Retina (tissue), 1 donor: ENCODE data around the gene MALL.
"Not testable (repeated sequence)": the region's sequence is repeated elsewhere in the genome, so short reads cannot be mapped to it uniquely, and the experiment has no call there.

ENCODE experiments used
- DNase-seq: peaks from one replicate; pipeline ENCODE4 v3.0.0-alpha.2; 2016

The MALL gene

DNA sequence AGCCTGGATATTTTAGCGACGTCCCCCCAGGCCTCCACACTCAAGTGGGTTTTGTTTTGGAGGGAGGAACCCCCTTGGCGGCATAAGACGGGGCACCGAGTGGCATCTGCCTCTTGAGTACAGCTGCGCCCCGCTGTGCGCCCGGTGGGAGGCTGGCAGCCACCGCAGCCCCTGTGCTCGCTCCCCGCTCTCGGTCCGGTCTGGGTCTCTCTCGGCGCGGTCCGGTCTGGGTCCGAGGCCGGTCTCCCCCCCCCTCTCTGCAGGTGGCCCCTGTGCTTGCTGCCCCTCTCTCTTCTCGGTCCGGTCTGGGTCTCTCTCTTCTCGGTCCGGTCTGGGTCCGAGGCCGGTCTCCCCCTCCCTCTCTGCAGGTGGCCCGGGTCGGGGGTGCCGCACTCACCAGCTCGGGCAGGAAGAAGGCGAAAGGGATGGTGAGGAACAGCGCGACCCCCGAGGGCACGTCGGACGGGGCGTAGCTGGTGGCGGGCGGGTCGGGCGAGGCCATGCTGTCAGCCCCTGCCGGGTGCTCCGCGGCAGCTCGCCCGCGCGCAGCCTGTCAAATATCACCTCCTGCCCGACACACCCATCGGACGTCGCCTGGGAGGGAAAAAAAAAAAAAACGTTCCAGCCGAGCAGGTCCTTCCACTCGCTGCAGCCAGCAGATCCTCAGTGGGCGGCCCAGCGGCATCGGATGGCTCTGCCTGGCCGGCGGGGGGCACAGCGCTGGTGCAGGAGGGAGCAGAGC lies at the start of gene MALL:
TSS of gene MALL (minus strand) at position 532 of the 742 bp plus-strand sequence. CDS start at position 502, 30 bp downstream.
- DNase-seq: peak; percentile 68

DNA sequence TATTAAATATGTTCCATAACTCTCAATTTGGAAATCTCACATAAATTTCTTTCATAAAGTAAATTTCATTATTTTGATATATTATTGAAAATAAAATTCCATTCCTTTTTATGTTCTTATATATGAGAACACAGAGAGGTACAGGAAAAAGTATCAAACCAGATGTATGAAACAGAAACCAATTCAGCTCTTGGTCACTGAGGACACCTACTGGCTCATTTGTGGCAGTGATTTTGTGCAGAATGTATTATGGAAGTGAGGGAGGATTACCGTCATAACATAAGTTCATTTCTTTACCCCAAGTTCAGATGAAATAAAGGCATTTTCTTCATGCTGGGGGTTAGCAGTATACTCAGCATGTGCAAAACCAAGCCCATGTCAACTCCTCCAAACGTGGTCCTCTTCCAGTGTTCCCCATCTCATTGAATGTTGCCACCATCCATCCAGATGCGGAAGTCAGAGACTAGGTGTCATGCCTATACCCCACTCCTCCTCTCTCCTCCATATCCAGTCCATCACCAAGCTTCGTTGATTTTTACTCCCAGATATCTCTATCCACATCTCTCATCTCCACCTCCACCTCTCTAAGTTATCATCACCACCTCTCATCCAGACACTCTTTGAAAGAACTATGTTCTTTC lies 41.7 kb upstream of the MALL start:
- peak; percentile 18 for DNase-seq

DNA sequence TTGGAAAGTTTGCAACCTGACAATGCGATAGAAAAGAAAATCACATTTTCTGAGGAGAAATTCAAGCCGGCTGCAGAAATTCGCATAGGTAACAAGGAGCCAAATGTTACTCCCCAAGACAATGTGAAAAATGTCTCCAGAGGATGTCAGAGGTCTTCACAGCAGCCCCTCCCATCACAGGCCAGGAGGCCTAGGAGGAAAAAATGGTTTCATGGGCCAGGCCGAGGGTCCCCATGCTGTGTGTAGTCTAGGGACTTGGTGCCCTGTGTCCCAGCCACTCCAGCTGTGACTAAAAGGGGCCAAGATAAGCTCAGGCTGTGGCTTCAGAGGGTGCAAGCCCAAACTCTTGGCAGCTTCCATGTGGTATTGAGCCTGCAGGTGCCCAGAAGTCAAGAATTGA lies 39.2 kb upstream of the MALL start:
- not testable (repeated sequence) for DNase-seq

DNA sequence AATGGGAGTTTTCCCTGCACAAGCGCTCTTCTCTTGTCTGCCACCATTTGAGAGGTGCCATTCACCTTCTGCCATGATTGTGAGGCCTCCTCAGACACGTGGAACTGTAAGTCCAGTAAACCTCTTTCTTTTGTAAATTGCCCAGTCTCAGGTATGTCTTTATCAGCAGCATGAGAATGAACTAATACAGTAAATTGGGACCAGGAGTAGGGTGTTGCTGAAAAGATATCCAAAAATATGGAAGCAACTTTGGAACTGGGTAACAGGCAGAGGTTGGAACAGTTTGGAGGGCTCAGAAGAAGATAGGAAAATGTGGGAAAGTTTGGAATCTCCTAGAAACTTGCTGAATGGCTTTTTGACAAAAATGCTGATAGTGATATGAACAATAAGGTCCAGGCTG lies 38.6 kb upstream of the MALL start:
- DNase-seq: not testable (repeated sequence)

DNA sequence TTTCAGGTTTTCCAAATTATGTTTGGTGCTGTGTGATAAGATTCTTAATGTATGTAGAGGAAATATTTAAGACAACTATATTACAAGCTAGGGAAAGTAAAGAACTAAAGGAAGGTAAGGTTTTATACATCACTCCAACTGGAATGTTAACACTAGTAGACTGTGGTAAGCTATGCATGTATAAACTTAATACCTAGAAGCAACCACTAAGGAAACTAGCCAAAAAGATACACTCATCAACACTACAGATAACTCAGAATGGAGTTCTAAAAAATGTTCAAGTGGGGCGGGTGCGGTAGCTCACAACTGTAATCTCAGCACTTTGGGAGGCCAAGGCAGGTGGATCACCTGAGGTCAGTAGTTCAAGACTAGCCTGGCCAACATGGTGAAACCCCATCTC lies 37.8 kb upstream of the MALL start:
- no peak for DNase-seq

DNA sequence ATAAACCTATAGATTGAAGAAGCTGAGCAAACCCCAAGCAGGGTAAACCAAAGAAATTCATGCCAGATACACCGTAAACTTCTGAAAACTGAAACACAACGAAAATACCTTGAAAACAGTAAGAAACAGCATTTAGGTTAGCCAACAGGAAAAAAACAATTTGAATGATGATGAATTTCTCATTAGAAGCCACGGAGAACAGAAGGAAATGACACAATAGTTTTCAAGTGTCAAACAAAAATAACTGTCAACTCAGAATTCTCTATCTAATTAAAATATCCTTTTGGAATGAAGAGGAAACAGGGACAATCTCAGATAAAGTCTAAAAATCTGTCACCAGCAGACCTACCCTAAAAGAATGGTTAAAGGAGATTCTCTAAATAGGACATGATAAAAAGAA lies 37.3 kb upstream of the MALL start:
- DNase-seq: no peak

DNA sequence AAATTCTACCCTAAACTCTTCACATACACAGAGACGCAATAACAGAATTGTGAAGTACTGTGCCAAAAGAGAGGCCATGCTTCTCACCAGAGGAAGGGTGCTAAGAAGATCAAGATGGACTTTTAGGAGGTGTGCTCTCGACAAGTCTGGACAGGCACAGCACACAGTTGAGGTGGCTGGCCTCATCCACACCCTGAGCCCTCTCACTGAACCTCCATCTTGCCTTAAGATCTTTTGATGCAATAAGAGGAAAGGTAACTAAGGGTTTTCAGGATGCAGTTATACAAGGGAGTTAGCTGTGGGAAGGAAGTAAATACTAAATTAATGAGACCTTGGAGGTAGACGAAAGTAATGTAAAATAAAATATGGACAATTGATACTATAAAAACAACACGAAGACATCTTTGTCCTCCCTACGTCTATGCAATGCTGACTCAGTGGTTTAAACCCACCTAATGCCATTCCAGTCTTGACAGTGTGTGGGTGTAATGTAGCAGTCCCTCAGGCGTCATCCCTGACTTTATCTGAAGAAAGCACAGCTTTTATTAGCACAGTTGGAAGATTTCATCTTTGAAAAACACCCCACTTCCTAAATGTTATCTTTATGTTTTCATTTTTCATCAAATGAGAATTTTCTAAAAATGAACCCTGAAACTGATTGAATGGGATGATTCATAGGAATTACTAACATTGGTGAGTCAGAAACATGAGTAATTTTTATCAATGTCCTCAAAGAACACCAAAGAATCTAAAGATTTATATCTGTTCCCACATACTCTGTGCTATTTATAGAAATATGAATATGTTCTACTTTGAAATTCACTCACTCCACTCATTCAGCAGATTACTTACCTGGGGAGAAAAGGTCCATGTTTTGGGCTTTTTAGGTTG lies 34.0 kb upstream of the MALL start:
- no peak for DNase-seq

DNA sequence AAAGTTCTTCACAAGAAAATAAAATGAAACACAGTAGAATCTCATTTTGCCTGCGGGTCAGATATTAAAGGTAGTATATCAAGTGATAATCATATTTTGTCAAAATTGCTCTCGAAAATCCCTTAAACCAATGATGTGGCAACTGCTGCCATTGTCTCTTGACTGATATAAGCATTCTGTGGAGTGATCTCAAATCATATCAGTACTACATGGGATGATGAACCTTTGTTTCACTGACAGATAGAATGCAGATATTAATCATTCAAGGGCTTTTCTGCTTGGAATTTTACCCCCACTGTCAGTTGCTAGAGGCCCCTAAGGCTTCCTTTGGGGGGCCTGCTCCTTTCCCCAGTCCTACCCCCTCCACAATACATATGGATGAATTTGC lies 31.3 kb upstream of the MALL start:
- no peak for DNase-seq

DNA sequence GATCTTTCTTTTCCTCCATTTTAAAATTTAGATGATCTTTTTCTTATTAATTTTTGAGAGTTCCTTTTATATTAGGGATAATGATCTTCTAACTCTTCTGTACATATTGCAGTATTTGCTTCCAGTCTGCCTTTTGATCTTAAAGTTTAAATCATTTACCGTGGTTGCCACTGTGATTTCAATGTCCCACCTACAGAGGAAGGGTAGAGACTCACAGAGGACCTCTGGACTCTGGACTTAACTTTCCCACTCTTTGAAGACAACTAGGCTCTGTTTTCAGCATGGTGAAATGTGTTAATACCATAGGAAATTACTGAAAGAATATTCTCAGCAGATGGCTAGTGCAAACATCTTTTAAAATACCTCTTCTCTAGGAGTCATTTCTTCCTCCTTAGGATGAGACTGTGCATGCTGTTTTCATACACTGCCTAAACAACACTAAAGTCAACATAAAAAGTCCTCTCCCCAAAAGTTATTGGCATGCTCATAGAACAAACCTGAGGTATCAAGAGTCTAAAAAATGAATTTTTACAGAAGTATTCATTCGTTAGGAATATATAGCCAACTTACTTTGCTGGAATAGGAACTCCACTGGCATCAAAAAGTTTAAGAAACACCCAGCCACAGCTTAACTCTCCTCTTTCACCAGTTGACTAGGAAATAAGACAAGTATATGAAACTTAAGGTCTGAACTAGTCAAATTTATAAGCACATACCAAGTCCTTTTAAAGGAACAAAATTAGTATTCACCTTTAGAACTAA lies 30.7 kb upstream of the MALL start:
- DNase-seq: no peak

DNA sequence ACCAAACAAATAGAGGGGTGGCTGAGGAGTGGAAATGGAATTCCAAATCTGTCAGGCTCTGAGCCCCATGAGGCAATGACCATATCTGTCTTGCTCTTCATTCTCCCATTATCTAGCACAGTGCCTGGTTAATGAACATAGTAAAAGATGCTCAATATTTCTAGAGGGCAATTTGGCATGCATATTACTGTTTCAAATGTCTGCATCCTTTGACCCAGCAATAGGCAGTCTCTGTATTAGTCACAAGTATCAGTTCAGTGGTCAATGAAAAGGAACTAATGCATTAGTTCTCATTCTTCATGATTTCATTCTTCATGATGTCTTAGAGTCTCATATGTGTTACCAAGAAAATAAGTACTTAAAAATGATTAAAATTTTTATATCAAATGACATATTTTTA lies 28.4 kb upstream of the MALL start:
- no peak for DNase-seq

DNA sequence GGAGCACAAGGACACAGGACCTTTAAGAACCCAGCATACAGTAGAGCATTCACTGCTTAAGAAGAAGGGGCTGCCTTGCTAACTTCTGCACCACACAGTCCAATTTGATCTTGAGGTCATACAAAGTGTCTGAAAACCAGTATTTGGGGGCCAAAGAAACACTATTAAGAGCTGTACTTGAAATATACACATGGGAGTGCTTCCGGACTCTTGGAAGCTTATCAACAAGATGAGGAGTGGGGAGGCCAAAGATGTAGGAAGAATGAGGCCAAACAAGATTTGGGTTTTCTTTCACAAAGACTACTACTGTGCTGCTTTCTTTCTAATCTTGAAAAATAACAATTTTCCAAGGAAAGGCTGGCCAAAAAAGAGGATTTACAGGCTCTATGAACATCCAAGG lies 24.8 kb upstream of the MALL start:
- no peak for DNase-seq

DNA sequence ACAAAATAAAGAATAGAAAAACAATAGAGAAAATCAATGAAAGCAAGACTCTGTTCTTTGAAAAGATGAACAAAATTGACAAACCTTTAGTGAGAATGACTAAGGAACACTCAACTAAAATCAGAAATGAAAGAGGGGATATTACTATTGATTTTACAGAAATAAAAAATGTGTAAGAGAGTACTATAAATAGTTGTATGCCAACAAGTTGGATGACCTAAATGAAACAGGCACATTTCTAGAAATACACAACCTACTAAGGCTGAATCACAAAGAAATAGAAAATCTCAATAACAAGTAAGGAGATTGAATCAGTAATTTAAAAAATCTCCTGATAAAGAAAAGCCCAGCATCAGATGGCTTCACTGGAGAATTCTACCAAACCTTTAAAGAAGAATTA lies 18.4 kb upstream of the MALL start:
- DNase-seq: no peak

DNA sequence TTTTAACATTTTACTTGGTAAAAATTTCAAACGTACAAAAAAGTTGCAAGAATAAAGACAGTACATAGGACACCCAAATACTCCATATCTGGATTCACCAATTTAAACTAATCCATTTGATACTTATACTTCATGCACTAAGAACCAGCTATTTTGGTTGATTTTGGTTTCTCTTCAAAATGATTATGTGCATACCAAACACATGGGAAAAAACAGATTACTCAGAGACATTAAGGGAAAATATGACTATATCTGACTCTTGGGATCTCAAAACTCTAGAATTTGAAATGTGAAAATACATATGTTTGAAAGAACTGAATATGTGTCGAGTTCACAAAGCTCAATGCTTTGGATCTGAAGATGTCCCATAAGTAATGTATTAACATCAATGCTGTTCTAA lies 15.5 kb upstream of the MALL start:
- no peak for DNase-seq

DNA sequence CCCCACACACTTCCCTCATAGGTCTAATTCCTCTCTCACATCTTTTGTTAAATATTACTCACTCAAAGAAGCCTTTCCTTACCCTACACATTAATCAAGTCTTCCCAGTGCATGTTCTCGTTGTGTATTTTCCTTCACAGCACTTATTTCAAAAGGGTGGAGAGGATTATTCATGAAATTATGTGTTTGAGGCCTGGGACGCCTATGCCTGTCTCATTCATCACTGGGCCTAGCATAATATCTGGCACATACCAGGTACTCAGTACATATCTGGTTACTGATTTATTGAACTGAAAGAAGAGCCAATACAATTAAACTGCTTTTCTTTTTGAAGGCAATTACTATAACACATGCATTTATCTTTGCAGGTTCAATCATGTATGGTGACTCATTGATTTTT lies 15.1 kb upstream of the MALL start:
- no peak for DNase-seq

DNA sequence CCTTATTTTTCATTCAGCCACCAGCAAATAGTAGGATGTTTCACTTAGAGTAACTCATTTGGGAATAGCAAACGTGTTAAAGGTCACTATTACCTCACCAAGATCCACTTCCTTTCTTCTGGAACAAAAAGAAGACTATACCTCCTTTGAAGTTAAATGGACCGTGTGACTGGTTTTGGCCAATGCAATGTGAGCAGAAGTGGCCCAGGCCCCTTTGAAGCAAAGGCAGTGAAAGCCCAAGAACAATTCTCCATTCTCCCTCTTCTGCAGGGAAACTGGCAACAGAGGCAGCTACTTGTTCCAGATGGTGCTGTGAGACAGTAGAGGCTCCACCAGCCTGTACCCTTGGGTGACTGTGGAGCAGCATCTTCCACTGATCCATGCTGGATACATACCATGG lies 11.3 kb upstream of the MALL start:
- DNase-seq: no peak

DNA sequence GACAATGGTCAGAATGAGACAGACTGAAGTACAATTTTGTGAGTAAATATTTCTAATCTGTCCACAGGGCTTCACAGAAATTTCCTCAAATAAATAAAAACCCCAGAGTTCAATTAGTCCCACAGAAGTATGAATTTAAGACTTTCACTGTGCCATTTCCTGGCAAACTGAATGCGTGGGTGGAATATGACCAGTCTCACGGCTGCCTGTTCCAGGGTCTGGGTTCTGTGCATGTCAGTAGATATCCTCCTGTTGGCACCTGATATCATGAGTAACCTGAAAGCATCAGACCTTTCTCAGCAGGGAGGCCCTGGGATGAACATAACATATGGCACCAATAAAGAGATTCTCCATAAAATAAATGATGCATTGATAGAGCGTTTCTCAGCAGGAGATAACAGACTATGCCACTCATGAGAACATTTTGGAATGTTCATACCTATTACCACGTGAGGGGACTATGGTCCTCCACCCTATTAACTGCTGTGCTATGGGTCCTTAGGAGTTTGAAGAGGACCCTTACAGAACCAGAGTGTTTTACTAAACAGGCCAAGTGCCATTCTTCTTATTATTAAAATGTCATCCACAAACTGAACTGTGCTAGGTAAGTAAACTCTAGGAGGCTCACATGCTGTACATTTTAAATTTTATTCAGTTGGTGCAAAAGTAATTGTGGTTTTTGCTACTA lies 10.6 kb upstream of the MALL start:
- DNase-seq: no peak

DNA sequence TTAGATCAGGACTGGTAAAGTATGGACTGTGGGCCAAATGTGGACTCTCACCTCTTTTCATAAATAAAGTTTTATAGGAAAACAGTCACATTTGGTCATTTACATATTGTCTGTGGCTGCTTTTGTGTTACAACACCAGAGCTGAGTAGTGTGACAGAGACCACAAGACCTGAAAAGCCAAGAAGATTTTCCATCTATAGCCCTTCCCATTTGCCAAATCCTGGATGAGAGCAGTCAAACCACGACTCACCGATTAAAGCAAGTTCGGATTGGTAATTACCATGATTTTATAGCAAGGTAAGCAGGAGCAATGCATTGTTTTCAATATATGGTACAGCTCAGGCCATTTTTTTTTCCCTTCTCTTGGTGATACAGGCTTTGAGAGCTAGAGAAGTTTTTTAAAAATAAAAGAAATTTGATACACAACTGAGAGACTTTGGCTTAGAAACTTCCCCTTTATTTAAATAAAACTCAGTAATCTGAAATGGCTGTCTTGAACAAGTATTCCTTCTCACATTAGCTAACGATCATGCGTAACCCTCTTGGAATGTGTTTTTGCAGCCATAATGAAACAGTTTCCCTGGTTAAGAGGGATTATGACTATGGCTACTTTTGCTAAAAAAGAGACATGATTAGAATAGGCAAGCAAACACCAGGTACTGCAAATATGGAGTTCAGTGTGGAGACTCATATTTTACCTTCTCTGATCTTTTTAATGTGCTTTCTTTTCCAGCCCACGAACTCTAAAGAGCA lies 9.5 kb upstream of the MALL start:
- no peak for DNase-seq

DNA sequence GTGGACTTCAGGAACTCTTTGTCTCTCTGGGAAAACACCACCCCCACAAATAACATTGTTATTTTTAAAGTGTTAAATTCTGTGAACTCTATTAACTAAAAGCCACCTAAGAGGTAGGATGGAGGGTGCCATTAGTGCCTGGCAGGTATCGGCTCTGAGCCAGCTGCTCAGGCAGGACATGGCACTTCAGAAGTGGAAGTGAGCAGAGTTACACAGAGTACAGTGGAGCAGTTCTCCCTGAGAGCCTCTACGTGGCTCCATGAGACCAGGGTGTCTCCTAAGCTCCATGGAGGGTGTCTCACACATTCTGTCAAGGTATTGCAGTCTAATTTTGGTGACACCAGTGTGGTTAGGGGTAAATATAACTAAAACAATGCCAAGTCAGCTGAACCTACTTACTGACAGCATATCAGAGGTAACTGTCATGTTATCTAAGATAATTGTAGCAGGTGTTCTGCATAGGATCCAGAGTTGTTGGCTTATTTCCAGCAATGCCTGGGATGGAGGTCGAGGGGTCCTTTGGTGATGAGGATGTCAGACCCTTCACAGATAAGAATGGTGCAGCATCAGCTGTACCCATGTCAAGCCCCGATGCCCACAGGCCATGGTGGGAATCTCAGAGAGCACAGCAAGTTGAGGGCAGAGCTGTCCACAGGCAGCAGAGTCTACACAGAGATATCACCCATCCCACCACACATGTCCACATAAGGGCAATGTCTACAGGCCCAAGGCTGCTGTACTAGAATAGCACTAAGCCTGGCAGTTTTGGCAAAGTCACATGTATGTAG lies 8.6 kb upstream of the MALL start:
- no peak for DNase-seq

DNA sequence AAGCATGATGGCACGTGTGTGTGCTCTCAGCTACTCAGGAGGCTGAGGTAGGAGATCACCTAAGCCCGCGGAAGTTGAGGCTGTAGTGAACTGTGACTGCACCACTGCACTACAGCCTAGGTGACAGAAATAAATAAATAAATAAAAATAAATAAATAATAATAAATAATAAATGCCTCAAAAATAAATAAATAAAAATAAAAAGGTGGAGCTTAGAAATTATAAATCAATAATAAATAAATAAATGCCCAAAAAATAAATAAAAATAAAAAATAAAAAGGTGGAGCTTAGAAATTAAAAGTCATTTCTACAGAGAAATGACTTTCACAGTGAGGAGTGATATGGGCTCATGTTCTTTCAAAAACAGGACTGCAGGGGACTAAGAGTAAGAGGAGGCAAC lies 6.0 kb upstream of the MALL start:
- DNase-seq: no peak

DNA sequence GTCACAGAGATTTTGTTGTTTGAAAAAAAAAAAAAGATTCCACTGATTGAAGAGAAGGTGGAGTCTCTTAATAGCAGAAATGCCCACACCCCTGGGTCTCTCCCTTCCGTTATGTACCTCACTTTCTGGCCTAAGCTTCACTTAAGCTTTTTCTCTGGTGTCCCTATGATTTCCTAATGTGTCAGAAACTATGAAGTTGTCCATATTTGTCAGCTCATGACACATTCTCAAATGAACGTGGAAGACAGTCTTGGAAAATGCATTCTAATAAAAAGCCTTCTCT lies 5.4 kb upstream of the MALL start:
- DNase-seq: no peak
